Thyroid gland (tissue), 4 donors: Measurements from ENCODE around the gene E2F8.

Source experiments
- POLR2A ChIP-seq, 2 donors: fragments of 450-650 bp; IDR thresholded peaks; one replicate each; pipeline ENCODE4 v1.6.1; 2017; ENCODE audit warnings: antibody characterized with exemption in 2 of 2, mild to moderate bottlenecking in 2 of 2, moderate library complexity in 1 of 2
- TF ChIP-seq, protein P1 (sequence below), 6 experiments: fragments of 200-600 bp in 3 of 6; fragments of 450-650 bp in 3 of 6; sonication (generic) in 3 of 6; IDR thresholded peaks; one replicate each; pipeline ENCODE4 v1.5.1; 2016 to 2019; ENCODE audit warnings: antibody characterized with exemption in 6 of 6, mild to moderate bottlenecking in 2 of 6, inconsistent platforms in 1 of 6, moderate library complexity in 1 of 6

- TF ChIP-seq, protein P1, sequence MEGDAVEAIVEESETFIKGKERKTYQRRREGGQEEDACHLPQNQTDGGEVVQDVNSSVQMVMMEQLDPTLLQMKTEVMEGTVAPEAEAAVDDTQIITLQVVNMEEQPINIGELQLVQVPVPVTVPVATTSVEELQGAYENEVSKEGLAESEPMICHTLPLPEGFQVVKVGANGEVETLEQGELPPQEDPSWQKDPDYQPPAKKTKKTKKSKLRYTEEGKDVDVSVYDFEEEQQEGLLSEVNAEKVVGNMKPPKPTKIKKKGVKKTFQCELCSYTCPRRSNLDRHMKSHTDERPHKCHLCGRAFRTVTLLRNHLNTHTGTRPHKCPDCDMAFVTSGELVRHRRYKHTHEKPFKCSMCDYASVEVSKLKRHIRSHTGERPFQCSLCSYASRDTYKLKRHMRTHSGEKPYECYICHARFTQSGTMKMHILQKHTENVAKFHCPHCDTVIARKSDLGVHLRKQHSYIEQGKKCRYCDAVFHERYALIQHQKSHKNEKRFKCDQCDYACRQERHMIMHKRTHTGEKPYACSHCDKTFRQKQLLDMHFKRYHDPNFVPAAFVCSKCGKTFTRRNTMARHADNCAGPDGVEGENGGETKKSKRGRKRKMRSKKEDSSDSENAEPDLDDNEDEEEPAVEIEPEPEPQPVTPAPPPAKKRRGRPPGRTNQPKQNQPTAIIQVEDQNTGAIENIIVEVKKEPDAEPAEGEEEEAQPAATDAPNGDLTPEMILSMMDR (IDR thresholded peaks at IDR 0.05): no peak
- TF ChIP-seq POLR2A (IDR thresholded peaks at IDR 0.05): no peak
Observed at GRCh38 chr11:19176629-19177186, 64.0 kb downstream of the E2F8 start.
